ENCODE data around the gene CMPK2. TPM values are rescaled to one million over a fixed set of nuclear protein-coding genes. Genes with fewer than 3 reads are reported as not detected.

Gene CMPK2
- total and polyA plus RNA-seq, 9 of the 15 experiments (the other 6 are each of a cell fraction or from before 2014, with no cell fraction given) = 2.6 to 10.5 (median 5.0) TPM

- no peak for TF ChIP-seq RFX7 (CRISPR knock-in tag; IDR thresholded peaks at IDR 0.05)
- no peak for TF ChIP-seq ZBTB43 (CRISPR knock-in tag; IDR thresholded peaks at IDR 0.05)
These were observed 54.7 kb downstream of the CMPK2 start (continued) for GRCh38 chr2:6810961-6811360.

GRCh38 chr2:6808426-6808825, 57.3 kb downstream of the CMPK2 start:
- no peaks in the 10 kb centered on the region for H3K79me2 ChIP-seq (ENCODE audit: control insufficient read depth, insufficient read depth, low read length)
- H3K9me1 ChIP-seq (ENCODE audit: control insufficient read depth, insufficient read depth, low read length) = no peaks in the 10 kb centered on the region
- no peak overlapping the region for H3K4me3 ChIP-seq
- DNase-seq (ENCODE audit: extremely low read depth in 1 of 4, low spot score in 3 of 4) = no peak
- FAIRE-seq = no peak
- H3K4me2 ChIP-seq (ENCODE audit: insufficient read depth, low read length) = no peak overlapping the region
- 0% methylated on average over 1 of the region's 1 CpG for WGBS (ENCODE audit: insufficient coverage, low coverage, missing lambda C conversion rate)
- in situ Hi-C loops (cut with MboI) = no loop called here
- H3K36me3 ChIP-seq (ENCODE audit: control insufficient read depth, insufficient read depth, low read length) = no peaks in the 10 kb centered on the region
- H3K9ac ChIP-seq (ENCODE audit: insufficient read depth in 1 of 2, low read depth in 2 of 2, low read length in 2 of 2) = no peak overlapping the region
- no peaks in the 10 kb centered on the region for H3K4me1 ChIP-seq (replicated peaks in 1 of 2; ENCODE audit: control insufficient read depth in 2 of 2, insufficient read depth in 2 of 2, low read length in 2 of 2)
- TF ChIP-seq TAF1 (IDR thresholded peaks at IDR 0.05; ENCODE audit: control insufficient read depth, extremely low read depth, insufficient read depth, low read length, severe bottlenecking) (no peak), MTA2 (IDR thresholded peaks at IDR 0.05; ENCODE audit: low read depth) (no peak), ARID4B (CRISPR knock-in tag; IDR thresholded peaks at IDR 0.05) (no peak), POLR2H (tag; IDR thresholded peaks at IDR 0.05; ENCODE audit: low read depth) (no peak), BMI1 (IDR thresholded peaks at IDR 0.05; ENCODE audit: low read length) (no peak), CREB1 (IDR thresholded peaks at IDR 0.05) (no peak), CREB1 (CRISPR knock-in tag; IDR thresholded peaks at IDR 0.05) (no peak), KAT7 (CRISPR knock-in tag; IDR thresholded peaks at IDR 0.05; ENCODE audit: borderline replicate concordance) (no peak), KDM2B (CRISPR knock-in tag; IDR thresholded peaks at IDR 0.05) (no peak), CREB5 (CRISPR knock-in tag; IDR thresholded peaks at IDR 0.05) (no peak), ZFP36 (IDR thresholded peaks at IDR 0.05; ENCODE audit: low read depth, low read length, partially characterized antibody) (no peak), BDP1 (IDR thresholded peaks at IDR 0.05; ENCODE audit: insufficient read depth, insufficient read length) (no peak), NCOR1 (IDR thresholded peaks at IDR 0.05) (no peak)
- BruUV-seq (replicated peaks) = no TSS peak
- POLR2A ChIA-PET = interaction anchor here (1.2 kb wide), 1 partner anchor 13 kb away, joined by 3 read pairs; no protein-coding TSS in a partner anchor
- CTCF ChIA-PET (ENCODE audit: low intra/inter-chr PET ratio) = no interaction called here
- no peaks in the 10 kb centered on the region for H4K20me1 ChIP-seq (replicated peaks; ENCODE audit: control insufficient read depth, insufficient read depth, low read length)
- intact Hi-C loops (cut with micrococcal nuclease) = no loop called here
- ATAC-seq = no peak
- no peak overlapping the region for H3K27ac ChIP-seq (ENCODE audit: extremely low read depth, low read depth, low read length)
- H2AFZ ChIP-seq (ENCODE audit: low read depth, low read length) = no peak overlapping the region
- no peaks in the 10 kb centered on the region for H3K9me3 ChIP-seq (replicated peaks; ENCODE audit: control insufficient read depth, insufficient read depth, low read depth, low read length)
- H3K27me3 ChIP-seq (ENCODE audit: control insufficient read depth in 2 of 2, insufficient read depth in 2 of 2, low read length in 2 of 2) = peaks cover 29 to 53% of the 10 kb centered on the region in 2 experiments; a peak in 4 of 5 replicates

All from K562 (cell line).